Fibroblast of pulmonary artery (primary cell): ENCODE measurements around the gene NXPH2.

Experiments used
- DNase-seq: peaks from one replicate; pipeline ENCODE4 v3.0.0-alpha.2; 2010; ENCODE audit warnings: low read depth
- H3K4me3 ChIP-seq: replicated peaks from 2 replicates; pipeline ENCODE4 v1.5.1; 2011; ENCODE audit warnings: low read depth, mild to moderate bottlenecking, control low read depth, low read length, moderate library complexity
- CTCF ChIP-seq: IDR thresholded peaks from 2 replicates; pipeline ENCODE4 v1.5.1; 2011; ENCODE audit warnings: mild to moderate bottlenecking, control low read depth, low read length, inconsistent platforms; ENCODE audit errors: missing control alignments

The NXPH2 gene

DNA sequence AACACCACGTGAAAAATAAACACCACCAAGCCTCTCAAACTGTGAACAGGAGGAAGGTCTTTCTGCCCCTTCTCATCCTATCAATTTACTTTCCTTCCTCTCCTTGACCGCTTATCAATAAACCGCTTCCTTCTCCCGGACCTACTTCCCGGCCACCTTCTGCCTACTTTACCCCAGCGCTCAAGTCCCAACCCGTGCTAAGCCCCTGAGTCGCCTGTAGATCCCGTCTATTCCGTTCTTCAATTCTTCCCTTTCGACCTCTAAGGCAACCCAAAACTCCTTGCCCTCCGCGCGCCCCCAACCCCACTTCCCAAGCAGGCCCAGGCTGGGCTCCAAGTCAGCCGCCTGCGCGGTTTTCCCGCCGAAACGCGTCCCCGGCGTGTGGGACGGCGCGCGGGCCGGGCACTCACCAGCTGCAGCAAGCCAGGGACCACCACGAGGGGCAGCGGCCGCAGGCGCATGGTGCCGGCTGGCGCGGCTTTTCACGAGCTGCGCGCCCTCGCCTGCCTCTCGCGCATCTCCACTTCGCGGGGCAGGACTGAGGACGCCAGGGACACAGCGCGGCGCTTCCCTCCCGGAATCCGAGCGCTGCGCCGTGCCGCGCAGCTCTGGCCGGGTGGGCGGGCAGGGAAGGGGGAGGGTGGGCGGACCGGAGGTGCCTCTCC lies at the start of gene NXPH2:
TSS of gene NXPH2 (minus strand) at position 610 of the 665 bp plus-strand sequence. CDS start at position 461, 149 bp downstream.
- H3K4me3 ChIP-seq = no peak within 1 kb of the TSS
- TF ChIP-seq CTCF = no peak

GRCh38 chr2:138829326-138829919 lies 49.2 kb upstream of the NXPH2 start:
- no peak overlapping the region for H3K4me3 ChIP-seq
- peak; percentile 24 for DNase-seq
- peak; percentile 22 for TF ChIP-seq CTCF

More for the DNA sequence above, at the start of gene NXPH2:
- DNase-seq = no peak

DNA sequence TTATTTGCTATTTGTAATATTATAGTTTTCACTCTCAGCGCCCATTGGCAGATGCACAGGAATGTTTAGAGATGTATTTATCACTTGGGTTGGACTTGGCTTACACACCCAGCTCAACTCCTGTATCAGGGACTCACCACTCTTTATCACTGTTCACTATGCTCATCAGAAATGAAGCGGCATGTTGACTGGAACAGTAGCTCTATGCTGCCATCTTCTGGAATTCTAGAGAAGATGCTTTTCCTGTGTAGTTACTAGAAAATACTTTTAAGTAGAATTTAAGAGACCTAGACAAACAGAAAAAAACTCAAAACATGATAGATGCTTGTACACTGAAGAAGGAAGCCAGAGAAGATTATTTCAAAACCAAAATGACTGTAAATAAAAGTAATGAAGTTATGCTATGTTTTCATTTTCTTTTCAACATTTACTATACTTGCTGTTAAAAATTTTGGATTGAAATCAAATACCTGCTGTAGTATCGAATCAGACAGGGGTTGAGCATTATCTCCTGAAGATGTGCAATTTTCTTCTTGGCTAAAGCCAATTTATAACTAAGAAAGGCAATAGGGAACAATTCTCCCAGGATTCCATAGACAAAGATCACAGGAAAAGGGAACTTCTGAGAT lies 47.4 kb upstream of the NXPH2 start:
- peak; percentile 81 for DNase-seq
- no peak overlapping the region for H3K4me3 ChIP-seq
- peak; percentile 73 for TF ChIP-seq CTCF

DNA sequence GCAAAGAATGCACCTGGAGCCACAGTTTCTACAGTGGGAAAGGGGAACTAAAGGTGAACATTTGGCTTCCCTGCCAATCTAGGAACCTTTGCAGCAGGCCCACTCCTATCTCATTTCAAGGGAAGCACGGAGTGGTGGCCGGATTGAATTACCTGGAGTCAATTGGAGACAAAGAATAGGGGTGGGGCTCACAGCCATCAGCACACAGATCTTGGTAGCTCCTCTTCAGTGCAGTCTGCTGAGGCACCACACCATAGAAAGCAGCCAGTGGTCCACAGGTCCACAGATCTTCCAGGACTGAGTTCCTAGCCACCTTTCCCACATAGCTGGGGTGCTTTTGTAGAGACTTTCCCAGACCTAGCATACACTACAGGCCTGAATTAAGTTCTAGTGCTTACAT lies 43.5 kb upstream of the NXPH2 start:
- no peak for TF ChIP-seq CTCF
- no peak for DNase-seq
- H3K4me3 ChIP-seq = no peak overlapping the region

GRCh38 chr2:138819964-138820363 lies 39.8 kb upstream of the NXPH2 start:
- no peak overlapping the region for H3K4me3 ChIP-seq
- no peak for TF ChIP-seq CTCF
- no peak for DNase-seq

- no peak for TF ChIP-seq CTCF
- no peak overlapping the region for H3K4me3 ChIP-seq
- DNase-seq = no peak
These were observed 38.4 kb upstream of the NXPH2 start for GRCh38 chr2:138818556-138818955.
